Ishikawa (cell line): Measurements from ENCODE around the gene FHIT.

Experiments used
- CEBPB ChIP-seq: IDR thresholded peaks from 2 replicates; pipeline ENCODE4 v1.6.1; 2012
- CREB1 ChIP-seq: IDR thresholded peaks from 2 replicates; pipeline ENCODE4 v1.6.1; 2012; ENCODE audit warnings: low read depth
- EGR1 ChIP-seq: IDR thresholded peaks from 2 replicates; pipeline ENCODE4 v1.6.1; 2012
- EP300 ChIP-seq: IDR thresholded peaks from 2 replicates; pipeline ENCODE4 v1.6.1; 2012; ENCODE audit warnings: borderline replicate concordance
- MAX ChIP-seq: IDR thresholded peaks from 2 replicates; pipeline ENCODE4 v1.6.1; 2012
- RAD21 ChIP-seq: IDR thresholded peaks from 2 replicates; pipeline ENCODE4 v1.6.1; 2012; ENCODE audit warnings: low read depth
- REST ChIP-seq: IDR thresholded peaks from 2 replicates; pipeline ENCODE4 v1.6.1; 2012; ENCODE audit warnings: low read depth, mild to moderate bottlenecking
- TAF1 ChIP-seq: IDR thresholded peaks from 2 replicates; pipeline ENCODE4 v1.6.1; 2012; ENCODE audit warnings: low read depth, mild to moderate bottlenecking
- TEAD4 ChIP-seq: IDR thresholded peaks from 2 replicates; pipeline ENCODE4 v1.6.1; 2012
- USF1 ChIP-seq: IDR thresholded peaks from 2 replicates; pipeline ENCODE4 v1.6.1; 2012
- YY1 ChIP-seq: IDR thresholded peaks from 2 replicates; pipeline ENCODE4 v1.6.1; 2012; ENCODE audit warnings: low read depth
- ZBTB7A ChIP-seq: IDR thresholded peaks from 2 replicates; pipeline ENCODE4 v1.6.1; 2012; ENCODE audit warnings: low read depth

- TF ChIP-seq EP300 (no peak), CREB1 (no peak), YY1 (no peak), TAF1 (no peak), TEAD4 (no peak), REST (no peak), MAX (no peak), EGR1 (no peak), ZBTB7A (no peak), CEBPB (no peak), USF1 (no peak), RAD21 (no peak)
Observed at GRCh38 chr3:60696428-60697125, 554.7 kb downstream of the FHIT start.
